ENCODE measurements around the gene TRAF1.

The TRAF1 gene

GRCh38 chr9:120874226-120875194, 52.1 kb downstream of the TRAF1 start:
- Histone ChIP-seq H4K20me1 (ENCODE audit: insufficient read depth, low read length, poor library complexity, severe bottlenecking) (peaks cover 7% of the 10 kb centered on the region), H3K4me1 (ENCODE audit: insufficient read depth, low read length, poor library complexity, severe bottlenecking) (peaks cover 71% of the 10 kb centered on the region), H3K4me3 (ENCODE audit: low read length, poor library complexity, severe bottlenecking) (peak overlapping the region; percentile 80)

GRCh38 chr9:120873512-120873911, 53.1 kb downstream of the TRAF1 start:
- peaks cover 8% of the 10 kb centered on the region; the same call in 1 of the 2 replicates for H3F3A ChIP-seq (ENCODE audit: low read depth)
- H3K4me3 ChIP-seq (ENCODE audit: low read length, poor library complexity, severe bottlenecking): peak overlapping the region; percentile 80
- H3K9ac ChIP-seq (ENCODE audit: low read depth, low read length, poor library complexity, severe bottlenecking): peak overlapping the region; percentile 99
- peak overlapping the region; percentile 97 for H3K4me2 ChIP-seq (ENCODE audit: low read depth, low read length, poor library complexity, severe bottlenecking)
- H3K36me3 ChIP-seq (ENCODE audit: insufficient read depth, low read length): peaks cover 53% of the 10 kb centered on the region
- no peaks in the 10 kb centered on the region for H3K9me2 ChIP-seq (replicated peaks; ENCODE audit: low read depth, low read length)
- H3K4me1 ChIP-seq (ENCODE audit: insufficient read depth, low read length, poor library complexity, severe bottlenecking): peaks cover 61% of the 10 kb centered on the region
- H2AFZ ChIP-seq (ENCODE audit: low read length): no peak overlapping the region
- no peaks in the 10 kb centered on the region for H3K9me3 ChIP-seq (ENCODE audit: insufficient read depth, low read depth, low read length)
- TF ChIP-seq CTCF (conservative IDR thresholded peaks at IDR 0.05; ENCODE audit: low read length) (no peak), EZH2phosphoT487 (IDR thresholded peaks at IDR 0.05; ENCODE audit: borderline replicate concordance) (no peak)
- peaks cover 92% of the 10 kb centered on the region for H3K79me2 ChIP-seq (ENCODE audit: insufficient read depth, low read length)
- no peaks in the 10 kb centered on the region for H3K27me3 ChIP-seq (ENCODE audit: insufficient read depth, low read length, poor library complexity, severe bottlenecking)
- H4K20me1 ChIP-seq (ENCODE audit: insufficient read depth, low read length, poor library complexity, severe bottlenecking): peaks cover 7% of the 10 kb centered on the region

More at GRCh38 chr9:120874226-120875194, 52.1 kb downstream of the TRAF1 start:
- Histone ChIP-seq H3K27me3 (ENCODE audit: insufficient read depth, low read length, poor library complexity, severe bottlenecking) (no peaks in the 10 kb centered on the region), H3K36me3 (ENCODE audit: insufficient read depth, low read length) (peaks cover 46% of the 10 kb centered on the region), H2AFZ (ENCODE audit: low read length) (no peak overlapping the region), H3K9ac (ENCODE audit: low read depth, low read length, poor library complexity, severe bottlenecking) (peak overlapping the region; percentile 99), H3K9me3 (ENCODE audit: insufficient read depth, low read depth, low read length) (no peaks in the 10 kb centered on the region), H3K79me2 (ENCODE audit: insufficient read depth, low read length) (peaks cover 87% of the 10 kb centered on the region), H3F3A (ENCODE audit: low read depth) (peaks cover 8% of the 10 kb centered on the region; the same call in 1 of the 2 replicates), H3K4me2 (ENCODE audit: low read depth, low read length, poor library complexity, severe bottlenecking) (peak overlapping the region; percentile 97), H3K9me2 (replicated peaks; ENCODE audit: low read depth, low read length) (no peaks in the 10 kb centered on the region)
- TF ChIP-seq CTCF (conservative IDR thresholded peaks at IDR 0.05; ENCODE audit: low read length) (no peak), EZH2phosphoT487 (IDR thresholded peaks at IDR 0.05; ENCODE audit: borderline replicate concordance) (no peak)

GRCh38 chr9:120872791-120873502, 53.6 kb downstream of the TRAF1 start:
- no peak overlapping the region for H2AFZ ChIP-seq (ENCODE audit: low read length)
- H3K9me2 ChIP-seq (replicated peaks; ENCODE audit: low read depth, low read length): no peaks in the 10 kb centered on the region
- H3K27me3 ChIP-seq (ENCODE audit: insufficient read depth, low read length, poor library complexity, severe bottlenecking): no peaks in the 10 kb centered on the region
- peaks cover 59% of the 10 kb centered on the region for H3K36me3 ChIP-seq (ENCODE audit: insufficient read depth, low read length)
- H3K9me3 ChIP-seq (ENCODE audit: insufficient read depth, low read depth, low read length): no peaks in the 10 kb centered on the region
- H3F3A ChIP-seq (ENCODE audit: low read depth): peaks cover 8% of the 10 kb centered on the region; the same call in 1 of the 2 replicates
- peaks cover 55% of the 10 kb centered on the region for H3K4me1 ChIP-seq (ENCODE audit: insufficient read depth, low read length, poor library complexity, severe bottlenecking)
- H3K79me2 ChIP-seq (ENCODE audit: insufficient read depth, low read length): peaks cover 93% of the 10 kb centered on the region
- H4K20me1 ChIP-seq (ENCODE audit: insufficient read depth, low read length, poor library complexity, severe bottlenecking): peaks cover 7% of the 10 kb centered on the region
- H3K4me3 ChIP-seq (ENCODE audit: low read length, poor library complexity, severe bottlenecking): peak overlapping the region; percentile 80
- TF ChIP-seq CTCF (conservative IDR thresholded peaks at IDR 0.05; ENCODE audit: low read length) (no peak), EZH2phosphoT487 (IDR thresholded peaks at IDR 0.05; ENCODE audit: borderline replicate concordance) (no peak)
- H3K4me2 ChIP-seq (ENCODE audit: low read depth, low read length, poor library complexity, severe bottlenecking): peak overlapping the region; percentile 97
- peak overlapping the region; percentile 99 for H3K9ac ChIP-seq (ENCODE audit: low read depth, low read length, poor library complexity, severe bottlenecking)
